Measurements from ENCODE around the gene RPL39L.

DNA sequence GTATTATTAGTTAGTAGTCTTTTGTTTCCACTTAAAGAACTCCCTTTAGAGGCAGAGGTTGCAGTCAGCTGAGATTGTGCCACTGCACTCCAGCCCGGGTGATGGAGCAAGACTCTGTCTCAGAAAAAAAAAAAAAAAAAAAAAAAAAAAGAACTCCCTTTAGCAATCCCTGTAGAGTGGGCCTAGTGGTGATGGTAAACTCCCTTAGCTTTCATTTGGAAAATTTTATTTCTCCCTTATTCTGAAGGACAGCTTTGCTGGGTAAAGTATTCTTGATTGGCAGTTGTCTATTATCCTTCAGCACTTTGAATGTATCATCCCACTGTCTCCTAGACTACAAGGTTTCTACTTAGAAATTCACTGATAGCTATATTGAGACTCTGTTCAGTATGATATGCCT is 46.0 kb downstream of the RPL39L start:
- TF ChIP-seq, protein P1, sequence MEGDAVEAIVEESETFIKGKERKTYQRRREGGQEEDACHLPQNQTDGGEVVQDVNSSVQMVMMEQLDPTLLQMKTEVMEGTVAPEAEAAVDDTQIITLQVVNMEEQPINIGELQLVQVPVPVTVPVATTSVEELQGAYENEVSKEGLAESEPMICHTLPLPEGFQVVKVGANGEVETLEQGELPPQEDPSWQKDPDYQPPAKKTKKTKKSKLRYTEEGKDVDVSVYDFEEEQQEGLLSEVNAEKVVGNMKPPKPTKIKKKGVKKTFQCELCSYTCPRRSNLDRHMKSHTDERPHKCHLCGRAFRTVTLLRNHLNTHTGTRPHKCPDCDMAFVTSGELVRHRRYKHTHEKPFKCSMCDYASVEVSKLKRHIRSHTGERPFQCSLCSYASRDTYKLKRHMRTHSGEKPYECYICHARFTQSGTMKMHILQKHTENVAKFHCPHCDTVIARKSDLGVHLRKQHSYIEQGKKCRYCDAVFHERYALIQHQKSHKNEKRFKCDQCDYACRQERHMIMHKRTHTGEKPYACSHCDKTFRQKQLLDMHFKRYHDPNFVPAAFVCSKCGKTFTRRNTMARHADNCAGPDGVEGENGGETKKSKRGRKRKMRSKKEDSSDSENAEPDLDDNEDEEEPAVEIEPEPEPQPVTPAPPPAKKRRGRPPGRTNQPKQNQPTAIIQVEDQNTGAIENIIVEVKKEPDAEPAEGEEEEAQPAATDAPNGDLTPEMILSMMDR (IDR thresholded peaks at IDR 0.05): no peak
- no peak for TF ChIP-seq POLR2A (IDR thresholded peaks at IDR 0.05)

Measured in Peyer's patch (tissue), 4 donors.